CD14-positive monocyte (primary cell): ENCODE data around the gene CDK17. TPM values are rescaled to one million over a fixed set of nuclear protein-coding genes. Genes with fewer than 3 reads are reported as not detected.

ENCODE experiments used
- DNase-seq, 3 donors: peaks; one replicate each; pipeline ENCODE4 v3.0.0-alpha.2; 2011 to 2022
- H2AFZ ChIP-seq: 2 replicates; pipeline ENCODE4 v1.6.0; 2012; ENCODE audit warnings: mild to moderate bottlenecking, low read depth, low read length, inconsistent platforms; ENCODE audit not compliant: insufficient read depth, poor library complexity, severe bottlenecking
- H3K27ac ChIP-seq, 2 donors: 1 replicate in 1 of 2; 2 replicates in 1 of 2; pipeline ENCODE4 v1.5.1; 2012 to 2013; ENCODE audit warnings: low read length in 2 of 2, control low read depth in 1 of 2, inconsistent platforms in 1 of 2, low read depth in 1 of 2, mild to moderate bottlenecking in 1 of 2
- H3K27me3 ChIP-seq, 2 donors: one replicate each; pipeline versions ENCODE4 v1.6.0 to v1.6.1; 2011 to 2013; ENCODE audit warnings: low read length in 2 of 2; ENCODE audit not compliant: control insufficient read depth in 2 of 2, insufficient read depth in 2 of 2
- H3K36me3 ChIP-seq, 2 donors: replicated peaks in 1 of 2; 1 replicate in 1 of 2; 2 replicates in 1 of 2; pipeline versions ENCODE4 v1.5.1 to v1.6.1; 2012 to 2013; ENCODE audit warnings: low read length in 2 of 2, control low read depth in 1 of 2, inconsistent platforms in 1 of 2, mild to moderate bottlenecking in 1 of 2; ENCODE audit not compliant: insufficient read depth in 2 of 2, control insufficient read depth in 1 of 2
- H3K4me1 ChIP-seq, 2 donors: 1 replicate in 1 of 2; 2 replicates in 1 of 2; pipeline versions ENCODE4 v1.5.1 to v1.6.1; 2012 to 2013; ENCODE audit warnings: low read length in 2 of 2, control low read depth in 1 of 2, inconsistent platforms in 1 of 2, mild to moderate bottlenecking in 1 of 2, moderate library complexity in 1 of 2; ENCODE audit not compliant: insufficient read depth in 2 of 2, control insufficient read depth in 1 of 2
- H3K4me2 ChIP-seq: replicated peaks from 2 replicates; pipeline ENCODE3; 2012; ENCODE audit warnings: low read length, moderate library complexity, mild to moderate bottlenecking; ENCODE audit not compliant: poor library complexity, severe bottlenecking; ENCODE audit errors: extremely low read depth
- H3K4me3 ChIP-seq, 3 experiments: fragments of 200-600 bp in 1 of 3; sonication (generic) in 1 of 3; replicated peaks in 1 of 3; 1 replicate in 2 of 3; 2 replicates in 1 of 3; pipeline ENCODE4 v1.5.1; 2011 to 2013; ENCODE audit warnings: low read length in 3 of 3, mild to moderate bottlenecking in 3 of 3, control low read depth in 2 of 3, low read depth in 2 of 3, inconsistent platforms in 1 of 3, moderate library complexity in 1 of 3
- H3K79me2 ChIP-seq: 2 replicates; pipeline ENCODE4 v1.6.0; 2012; ENCODE audit warnings: mild to moderate bottlenecking, control low read depth, inconsistent platforms, low read length, moderate library complexity; ENCODE audit not compliant: insufficient read depth
- H3K9ac ChIP-seq: 2 replicates; pipeline ENCODE4 v1.6.0; 2017; ENCODE audit warnings: low read length, mild to moderate bottlenecking; ENCODE audit not compliant: insufficient read depth, poor library complexity, severe bottlenecking
- H3K9me3 ChIP-seq, 2 donors: replicated peaks in 1 of 2; 1 replicate in 1 of 2; 2 replicates in 1 of 2; pipeline versions ENCODE4 v1.5.1 to v1.6.1; 2012 to 2013; ENCODE audit warnings: low read length in 2 of 2, control low read depth in 1 of 2; ENCODE audit not compliant: control insufficient read depth in 1 of 2, insufficient read depth in 1 of 2
- H4K20me1 ChIP-seq: 2 replicates; pipeline ENCODE4 v1.6.0; 2012; ENCODE audit warnings: mild to moderate bottlenecking, low read length, control low read depth, moderate library complexity; ENCODE audit not compliant: insufficient read depth
- H3K27ac Mint-ChIP-seq, 7 donors: one replicate each; pipeline ENCODE4 v1.8.0; 2020; ENCODE audit warnings: mild to moderate bottlenecking in 7 of 7, mixed read lengths in 7 of 7, moderate library complexity in 6 of 7, inconsistent platforms in 2 of 7
- H3K27me3 Mint-ChIP-seq, 3 donors: one replicate each; pipeline ENCODE4 v1.8.0; 2021 to 2022; ENCODE audit warnings: low read depth in 3 of 3, mild to moderate bottlenecking in 3 of 3, mixed read lengths in 3 of 3, moderate library complexity in 3 of 3, inconsistent platforms in 1 of 3
- H3K36me3 Mint-ChIP-seq, 2 donors: one replicate each; pipeline ENCODE4 v1.8.0; 2020; ENCODE audit warnings: mixed read lengths in 2 of 2, inconsistent platforms in 1 of 2, mild to moderate bottlenecking in 1 of 2
- H3K4me1 Mint-ChIP-seq: one replicate; pipeline ENCODE4 v1.8.0; 2020; ENCODE audit warnings: mild to moderate bottlenecking, mixed read lengths
- H3K4me3 Mint-ChIP-seq, 2 donors: one replicate each; pipeline ENCODE4 v1.8.0; 2020; ENCODE audit warnings: mild to moderate bottlenecking in 2 of 2, mixed read lengths in 2 of 2, moderate library complexity in 1 of 2
- H3K9me3 Mint-ChIP-seq, 7 donors: one replicate each; pipeline ENCODE4 v1.8.0; 2020 to 2022; ENCODE audit warnings: mixed read lengths in 7 of 7, mild to moderate bottlenecking in 6 of 7, moderate library complexity in 6 of 7, inconsistent platforms in 2 of 7
- CTCF ChIP-seq: fragments of 200-600 bp; IDR thresholded peaks from one replicate; pipeline ENCODE4 v1.8.0; 2022; ENCODE audit warnings: antibody characterized with exemption, mild to moderate bottlenecking
- WGBS: methylation state at CpG from one replicate; pipeline ENCODE4 v1.1.5; 2013; ENCODE audit warnings: missing lambda C conversion rate; ENCODE audit not compliant: insufficient coverage; 5-methylcytosine and 5-hydroxymethylcytosine counted together
- intact Hi-C, 2 donors: fragments of 100-400 bp; cut with micrococcal nuclease; formaldehyde crosslinking; loops; one replicate each; pipeline versions ENCODE4 v1.15.0 to v1.15.1; 2023
- polyA plus RNA-seq, 3 donors: library from polyadenylated mRNA; depleted of rRNA in 1 of 3; unstranded in 2 of 3; stranded (reverse) in 1 of 3; fragments of 300-500 nt in 2 of 3; fragments of >200 nt in 1 of 3; fragmentation: Illumina TruSeq in 2 of 3; gene quantifications; 1 replicate in 2 of 3; 2 replicates in 1 of 3; pipeline ENCODE4 v1.2.3, GENCODE V29; 2012 to 2021

CDK17 gene
- polyA plus RNA-seq, 3 donors, result 3.6 to 6.9 (median 6.4) TPM

GRCh38 chr12:96297504-96297903 is 102.7 kb downstream of the CDK17 start:
- no peak overlapping the region for H2AFZ ChIP-seq
- H3K4me3 ChIP-seq, result no peak overlapping the region
- H3K4me1 ChIP-seq, result no peaks in the 10 kb centered on the region
- H3K4me2 ChIP-seq, result no peak overlapping the region
- WGBS, result no CpG with 5 or more reads among the region's 4 CpGs
- no peak overlapping the region for H3K4me3 Mint-ChIP-seq
- intact Hi-C loops, result no loop called here
- H3K79me2 ChIP-seq, result no peaks in the 10 kb centered on the region
- no peaks in the 10 kb centered on the region for H3K27me3 Mint-ChIP-seq
- H3K27ac ChIP-seq, result no peak overlapping the region
- peaks cover 38 to 48% of the 10 kb centered on the region in 2 donors for H3K36me3 Mint-ChIP-seq
- H3K27me3 ChIP-seq, result no peaks in the 10 kb centered on the region
- H3K9ac ChIP-seq, result no peak overlapping the region
- no peak for TF ChIP-seq CTCF
- peaks cover 45 to 78% of the 10 kb centered on the region in 2 donors for H3K36me3 ChIP-seq
- H3K9me3 ChIP-seq, result no peaks in the 10 kb centered on the region
- no peaks in the 10 kb centered on the region for H3K4me1 Mint-ChIP-seq
- no peak overlapping the region for H3K27ac Mint-ChIP-seq
- no peaks in the 10 kb centered on the region for H4K20me1 ChIP-seq
- no peak for DNase-seq
- H3K9me3 Mint-ChIP-seq, result peaks cover 0 to 3% (median 0%) of the 10 kb centered on the region in 7 donors

GRCh38 chr12:96295532-96296160 is 104.6 kb downstream of the CDK17 start:
- intact Hi-C loops, result no loop called here
- Histone ChIP-seq H3K27ac (no peak overlapping the region), H2AFZ (no peak overlapping the region), H3K9me3 (no peaks in the 10 kb centered on the region), H4K20me1 (no peaks in the 10 kb centered on the region), H3K4me2 (no peak overlapping the region), H3K27me3 (no peaks in the 10 kb centered on the region), H3K4me3 (no peak overlapping the region), H3K4me1 (no peaks in the 10 kb centered on the region), H3K9ac (no peak overlapping the region), H3K36me3 (peaks cover 54 to 94% of the 10 kb centered on the region in 2 donors), H3K79me2 (no peaks in the 10 kb centered on the region)
- peaks cover 0 to 3% (median 0%) of the 10 kb centered on the region in 7 donors for H3K9me3 Mint-ChIP-seq
- H3K27ac Mint-ChIP-seq, result no peak overlapping the region
- H3K4me3 Mint-ChIP-seq, result no peak overlapping the region
- TF ChIP-seq CTCF, result no peak
- peaks cover 46 to 60% of the 10 kb centered on the region in 2 donors for H3K36me3 Mint-ChIP-seq
- 100% methylated on average over 1 of the region's 6 CpGs for WGBS
- no peaks in the 10 kb centered on the region for H3K27me3 Mint-ChIP-seq
- H3K4me1 Mint-ChIP-seq, result no peaks in the 10 kb centered on the region
- DNase-seq, result no peak
